ENCODE results near the gene TPM2.

Gene TPM2

GRCh38 chr9:35696520-35697215 is 6.9 kb upstream of the TPM2 start:
- DNase-seq (ENCODE audit: low spot score in 2 of 2), result peak; percentile 34 to 75
- in situ Hi-C loops (cut with MboI; ENCODE audit: low sequenced_read_pairs), result no loop called here
- Histone ChIP-seq H3K4me1 (peaks cover 6% of the 10 kb centered on the region; the same call in 1 of the 2 replicates), H3K9me3 (no peaks in the 10 kb centered on the region), H3K4me3 (no peak overlapping the region), H3K36me3 (replicated peaks) (peaks cover 58% of the 10 kb centered on the region), H3K27me3 (ENCODE audit: low read depth) (no peaks in the 10 kb centered on the region)

- in situ Hi-C loops (cut with MboI; ENCODE audit: low sequenced_read_pairs), result no loop called here
- Histone ChIP-seq H3K27me3 (ENCODE audit: low read depth) (no peaks in the 10 kb centered on the region), H3K9me3 (no peaks in the 10 kb centered on the region), H3K36me3 (replicated peaks) (peaks cover 51% of the 10 kb centered on the region), H3K4me1 (peaks cover 6% of the 10 kb centered on the region; the same call in 1 of the 2 replicates), H3K4me3 (no peak overlapping the region)
- no peak for DNase-seq (ENCODE audit: low spot score in 2 of 2)
These were observed 6.2 kb upstream of the TPM2 start for GRCh38 chr9:35695943-35696401.

DNA sequence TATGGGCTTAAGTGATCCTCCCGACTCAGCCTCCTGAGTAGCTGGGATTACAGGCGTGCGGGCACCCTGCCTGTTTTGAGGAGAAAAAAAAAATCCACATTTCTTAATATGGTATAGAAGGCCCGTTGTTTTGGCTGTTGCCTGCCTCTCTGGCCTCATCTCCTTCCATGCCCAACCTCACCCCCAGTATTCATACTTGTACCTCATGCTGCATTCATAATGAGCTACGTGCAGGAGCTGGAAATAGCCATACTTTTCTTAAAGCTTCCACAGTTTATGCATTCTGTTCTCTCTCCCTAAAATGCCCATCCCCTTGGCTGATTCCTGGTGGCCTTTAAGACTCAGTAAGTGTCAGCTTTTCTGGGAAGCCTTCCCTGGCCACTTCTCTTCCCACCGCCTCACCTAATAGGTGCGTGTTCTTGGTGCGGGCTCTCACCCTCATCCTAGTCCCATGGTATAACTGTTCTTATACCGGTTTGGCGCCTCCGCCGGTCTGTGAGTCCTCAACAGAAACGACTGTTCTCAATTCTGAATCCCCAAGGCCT is 2.1 kb upstream of the TPM2 start:
- in situ Hi-C loops (cut with MboI; ENCODE audit: low sequenced_read_pairs), result no loop called here
- DNase-seq (ENCODE audit: low spot score in 2 of 2), result no peak
- Histone ChIP-seq H3K9me3 (no peaks in the 10 kb centered on the region), H3K4me3 (no peak overlapping the region; the same call in 1 of the 2 replicates), H3K36me3 (replicated peaks) (peaks cover 9% of the 10 kb centered on the region), H3K4me1 (peaks cover 6% of the 10 kb centered on the region), H3K27me3 (ENCODE audit: low read depth) (no peaks in the 10 kb centered on the region)

DNA sequence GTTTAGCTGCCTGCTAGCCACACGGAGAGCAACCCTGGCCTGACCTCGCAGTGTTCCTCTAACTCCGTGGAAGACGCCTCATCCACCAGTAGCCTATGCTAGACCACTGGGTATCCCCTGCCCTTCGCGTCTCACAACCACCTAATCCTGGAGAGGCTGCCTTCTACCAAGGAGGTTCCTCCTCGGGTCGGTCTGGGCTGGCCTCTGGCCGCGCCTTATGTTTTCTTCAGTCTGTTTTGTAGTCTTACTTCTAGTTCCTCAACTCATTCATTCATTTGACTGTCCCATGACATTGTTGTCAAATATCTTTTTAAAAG is 1.6 kb upstream of the TPM2 start:
- Histone ChIP-seq H3K4me3 (peak overlapping the region; percentile 64), H3K36me3 (replicated peaks) (peaks cover 5% of the 10 kb centered on the region), H3K27me3 (ENCODE audit: low read depth) (no peaks in the 10 kb centered on the region), H3K9me3 (no peaks in the 10 kb centered on the region), H3K4me1 (peaks cover 6% of the 10 kb centered on the region)
- no peak for DNase-seq (ENCODE audit: low spot score in 2 of 2)
- in situ Hi-C loops (cut with MboI; ENCODE audit: low sequenced_read_pairs), result no loop called here

DNA sequence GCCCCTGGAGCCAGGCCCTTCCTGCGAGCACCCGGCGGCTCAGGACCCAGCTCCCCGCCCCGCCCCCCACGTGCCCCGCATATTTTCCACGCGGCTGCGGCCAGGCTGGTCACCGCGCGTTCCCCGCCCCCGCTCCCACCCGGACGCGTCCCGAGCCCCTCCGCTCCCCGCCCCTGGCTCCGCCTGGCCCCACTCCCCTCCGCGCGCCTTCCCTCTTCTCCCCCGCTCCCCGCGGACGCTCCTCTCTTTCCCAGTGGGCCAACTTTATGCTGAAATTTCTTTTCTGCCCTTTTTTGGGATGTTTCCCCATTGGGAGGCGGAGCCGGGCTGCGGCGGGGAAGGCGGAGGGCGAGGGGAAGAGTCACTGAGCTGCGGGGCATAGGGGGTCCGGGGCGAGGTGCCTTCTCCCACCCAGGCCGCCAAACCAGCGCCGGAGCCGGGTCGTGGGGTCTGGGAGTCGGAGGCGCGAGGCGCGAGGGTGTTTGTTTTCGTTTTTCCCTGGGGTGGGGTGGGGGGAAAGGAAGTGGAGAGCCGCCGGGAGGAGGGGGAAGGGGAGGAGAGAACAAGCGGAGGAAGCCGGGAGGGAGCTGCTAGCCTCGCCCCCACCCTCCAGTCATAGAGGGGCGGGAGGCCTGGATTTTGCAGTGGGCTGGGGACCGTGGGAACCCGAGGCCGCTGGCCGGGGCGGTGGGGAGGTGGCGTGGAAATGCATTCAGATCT is 1.0 kb upstream of the TPM2 start:
- peak; percentile 54 to 80 for DNase-seq (ENCODE audit: low spot score in 2 of 2)
- H3K9me3 ChIP-seq, result no peaks in the 10 kb centered on the region
- in situ Hi-C loops (cut with MboI; ENCODE audit: low sequenced_read_pairs), result no loop called here
- H3K27me3 ChIP-seq (ENCODE audit: low read depth), result no peaks in the 10 kb centered on the region
- H3K36me3 ChIP-seq (replicated peaks), result peaks cover under 1% of the 10 kb centered on the region; the same call in 1 of the 2 replicates
- peaks cover 6% of the 10 kb centered on the region for H3K4me1 ChIP-seq
- H3K4me3 ChIP-seq, result peak overlapping the region; percentile 64

DNA sequence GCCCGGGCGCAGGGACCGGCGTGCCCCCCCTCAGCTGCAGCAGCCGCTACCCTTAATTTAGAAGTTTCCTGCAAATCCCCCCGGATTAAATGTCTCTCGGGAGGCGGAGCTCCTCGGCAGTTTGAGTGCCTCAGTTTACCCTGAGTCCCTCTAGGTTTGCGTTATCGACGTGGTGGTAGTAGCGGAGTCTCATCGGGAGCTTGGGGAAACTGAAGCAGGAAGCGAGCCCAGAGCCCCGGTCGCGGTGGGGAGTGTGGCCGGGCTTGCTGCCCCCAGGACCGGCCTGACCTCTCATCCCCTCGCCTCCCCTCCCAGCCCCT is 529 bp upstream of the TPM2 start:
- Histone ChIP-seq H3K4me1 (peaks cover 6% of the 10 kb centered on the region), H3K36me3 (replicated peaks) (no peaks in the 10 kb centered on the region), H3K9me3 (no peaks in the 10 kb centered on the region), H3K4me3 (peak overlapping the region; percentile 64), H3K27me3 (ENCODE audit: low read depth) (no peaks in the 10 kb centered on the region)
- in situ Hi-C loops (cut with MboI; ENCODE audit: low sequenced_read_pairs), result no loop called here
- DNase-seq (ENCODE audit: low spot score in 2 of 2), result no peak

DNA sequence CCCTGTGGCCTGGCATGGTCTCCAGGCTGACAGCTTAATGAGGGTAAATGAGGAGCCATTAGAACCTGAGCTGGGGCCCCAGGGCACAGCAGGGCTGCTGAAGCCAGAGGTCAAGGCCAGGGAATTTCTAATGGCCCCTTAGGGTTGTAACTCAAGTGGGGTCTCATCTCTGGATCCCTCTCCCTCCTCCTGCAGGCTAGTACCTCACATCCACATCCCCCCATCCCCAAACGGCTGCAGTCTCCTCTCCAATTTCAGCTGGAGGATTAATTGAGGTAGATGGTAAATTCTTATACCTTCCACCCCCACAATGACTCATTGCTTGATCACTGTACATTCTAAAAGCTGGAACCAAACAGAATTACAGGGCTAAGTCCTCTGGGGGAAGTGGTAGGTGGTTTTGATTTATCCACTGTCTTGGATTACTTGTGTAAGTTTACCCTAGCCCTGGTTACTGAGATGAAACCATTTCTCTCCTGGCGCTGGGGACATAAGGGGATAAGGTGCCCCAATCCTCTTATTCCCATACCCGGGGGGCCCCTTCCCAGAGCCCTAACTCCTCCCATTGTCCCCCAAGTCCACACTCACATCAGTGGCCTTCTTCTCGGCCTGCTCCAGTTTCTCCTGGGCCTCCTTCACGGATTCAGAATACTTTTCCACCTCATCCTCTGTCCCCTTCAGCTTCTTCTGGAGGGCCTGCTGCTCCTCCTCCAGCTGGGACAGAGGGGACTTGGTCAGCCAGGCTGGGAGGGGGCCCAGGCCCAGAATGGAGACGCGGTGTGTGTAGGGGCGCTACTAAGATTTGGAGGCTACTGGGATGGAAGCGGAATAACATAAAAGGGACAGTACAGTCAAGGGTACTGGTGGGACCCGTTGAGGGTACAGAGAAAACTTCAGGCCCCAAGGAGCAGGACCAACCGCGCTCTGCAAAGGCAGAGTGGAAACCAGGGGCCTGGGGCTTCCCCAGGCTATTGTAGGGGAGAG is 875 bp downstream of the TPM2 start:
- H3K9me3 ChIP-seq, result no peaks in the 10 kb centered on the region
- H3K27me3 ChIP-seq (ENCODE audit: low read depth), result no peaks in the 10 kb centered on the region
- no peaks in the 10 kb centered on the region; the same call in 1 of the 2 replicates for H3K4me1 ChIP-seq
- in situ Hi-C loops (cut with MboI; ENCODE audit: low sequenced_read_pairs), result no loop called here
- no peak overlapping the region for H3K4me3 ChIP-seq
- no peaks in the 10 kb centered on the region; the same call in 1 of the 2 replicates for H3K36me3 ChIP-seq (replicated peaks)
- DNase-seq (ENCODE audit: low spot score in 2 of 2), result no peak

- in situ Hi-C loops (cut with MboI; ENCODE audit: low sequenced_read_pairs), result no loop called here
- no peaks in the 10 kb centered on the region; the same call in 1 of the 2 replicates for H3K4me1 ChIP-seq
- H3K36me3 ChIP-seq (replicated peaks), result no peaks in the 10 kb centered on the region; the same call in 1 of the 2 replicates
- H3K9me3 ChIP-seq, result no peaks in the 10 kb centered on the region
- DNase-seq (ENCODE audit: low spot score in 2 of 2), result no peak
- no peak overlapping the region for H3K4me3 ChIP-seq
- no peaks in the 10 kb centered on the region for H3K27me3 ChIP-seq (ENCODE audit: low read depth)
These were observed 1.7 kb downstream of the TPM2 start for GRCh38 chr9:35687972-35688557.

GRCh38 chr9:35687306-35687705 is 2.4 kb downstream of the TPM2 start:
- in situ Hi-C loops (cut with MboI; ENCODE audit: low sequenced_read_pairs), result no loop called here

GRCh38 chr9:35686222-35687203 is 3.2 kb downstream of the TPM2 start:
- Histone ChIP-seq H3K27me3 (ENCODE audit: low read depth) (no peaks in the 10 kb centered on the region), H3K36me3 (replicated peaks) (no peaks in the 10 kb centered on the region; the same call in 1 of the 2 replicates), H3K9me3 (no peaks in the 10 kb centered on the region), H3K4me1 (no peaks in the 10 kb centered on the region; the same call in 1 of the 2 replicates), H3K4me3 (no peak overlapping the region)
- DNase-seq (ENCODE audit: low spot score in 2 of 2), result no peak
- in situ Hi-C loops (cut with MboI; ENCODE audit: low sequenced_read_pairs), result no loop called here

More at GRCh38 chr9:35687306-35687705, 2.4 kb downstream of the TPM2 start:
- H3K9me3 ChIP-seq, result no peaks in the 10 kb centered on the region
- no peaks in the 10 kb centered on the region for H3K27me3 ChIP-seq (ENCODE audit: low read depth)
- no peaks in the 10 kb centered on the region; the same call in 1 of the 2 replicates for H3K36me3 ChIP-seq (replicated peaks)
- H3K4me3 ChIP-seq, result no peak overlapping the region
- DNase-seq (ENCODE audit: low spot score in 2 of 2), result no peak
- no peaks in the 10 kb centered on the region; the same call in 1 of the 2 replicates for H3K4me1 ChIP-seq

GRCh38 chr9:35685506-35685905 is 4.2 kb downstream of the TPM2 start:
- no peak for DNase-seq (ENCODE audit: low spot score in 2 of 2)
- in situ Hi-C loops (cut with MboI; ENCODE audit: low sequenced_read_pairs), result no loop called here

DNA sequence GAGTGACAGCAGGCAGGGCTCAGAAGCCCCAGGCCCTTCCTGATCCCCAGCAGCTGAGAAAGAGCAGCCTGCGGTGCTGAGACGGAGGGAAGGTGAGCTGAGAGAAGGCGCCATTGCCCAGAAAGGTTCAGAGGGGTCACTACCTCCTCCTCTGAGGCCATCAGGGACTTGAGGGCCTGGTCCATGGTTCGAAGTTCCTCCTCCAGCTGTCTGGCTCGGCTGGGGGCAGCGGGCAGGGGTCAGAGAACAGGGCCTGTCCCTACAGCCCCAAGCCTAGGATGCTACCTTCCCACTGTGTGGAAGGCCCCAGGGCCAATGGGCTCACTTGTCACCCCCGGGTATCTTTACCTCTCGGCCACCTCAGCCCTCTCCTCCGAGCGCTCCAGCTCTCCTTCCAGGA is 4.8 kb downstream of the TPM2 start:
- Histone ChIP-seq H3K36me3 (replicated peaks) (no peaks in the 10 kb centered on the region; the same call in 1 of the 2 replicates), H3K9me3 (no peaks in the 10 kb centered on the region), H3K4me3 (no peak overlapping the region), H3K4me1 (no peaks in the 10 kb centered on the region; the same call in 1 of the 2 replicates), H3K27me3 (ENCODE audit: low read depth) (no peaks in the 10 kb centered on the region)
- in situ Hi-C loops (cut with MboI; ENCODE audit: low sequenced_read_pairs), result no loop called here
- DNase-seq (ENCODE audit: low spot score in 2 of 2), result no peak

More at GRCh38 chr9:35685506-35685905, 4.2 kb downstream of the TPM2 start:
- Histone ChIP-seq H3K9me3 (no peaks in the 10 kb centered on the region), H3K27me3 (ENCODE audit: low read depth) (no peaks in the 10 kb centered on the region), H3K36me3 (replicated peaks) (no peaks in the 10 kb centered on the region; the same call in 1 of the 2 replicates), H3K4me3 (no peak overlapping the region), H3K4me1 (no peaks in the 10 kb centered on the region; the same call in 1 of the 2 replicates)

Measured in HAP-1 (cell line).